Erythroblast (primary cell): ENCODE results near the gene LLCFC1.

Source experiments
- DNase-seq, 2 experiments: peaks; one replicate each; lab custom pipeline; 2025; lab: John Stamatoyannopoulos, UW
- GATA1 ChIP-seq: IDR thresholded peaks from 2 replicates; pipeline ENCODE4 v1.6.1; 2011; ENCODE audit warnings: low read depth, mild to moderate bottlenecking, control low read depth, low read length, moderate library complexity
- POLR2A ChIP-seq: IDR thresholded peaks from 2 replicates; pipeline ENCODE4 v1.6.1; 2011; ENCODE audit warnings: mild to moderate bottlenecking, low read length

The LLCFC1 gene

GRCh38 chr7:142942746-142943145, 3.5 kb downstream of the LLCFC1 start:
- no peak for TF ChIP-seq GATA1
- TF ChIP-seq POLR2A, result no peak
- DNase-seq, result no peak

- peak; percentile 12 to 32 for DNase-seq
Observed at GRCh38 chr7:142943706-142944268, 4.5 kb downstream of the LLCFC1 start.

GRCh38 chr7:142945001-142945400, 5.7 kb downstream of the LLCFC1 start:
- DNase-seq, result peak in 1 of 2 experiments; percentile 18
- TF ChIP-seq GATA1, result no peak
- TF ChIP-seq POLR2A, result peak; percentile 56

More at GRCh38 chr7:142943706-142944268, 4.5 kb downstream of the LLCFC1 start:
- peak; percentile 48 for TF ChIP-seq POLR2A
- no peak for TF ChIP-seq GATA1

GRCh38 chr7:142948603-142949002, 9.3 kb downstream of the LLCFC1 start:
- TF ChIP-seq GATA1 (no peak), POLR2A (no peak)
- no peak for DNase-seq

GRCh38 chr7:142950235-142950634, 11.0 kb downstream of the LLCFC1 start:
- DNase-seq, result no peak
- TF ChIP-seq POLR2A (no peak), GATA1 (no peak)

DNA sequence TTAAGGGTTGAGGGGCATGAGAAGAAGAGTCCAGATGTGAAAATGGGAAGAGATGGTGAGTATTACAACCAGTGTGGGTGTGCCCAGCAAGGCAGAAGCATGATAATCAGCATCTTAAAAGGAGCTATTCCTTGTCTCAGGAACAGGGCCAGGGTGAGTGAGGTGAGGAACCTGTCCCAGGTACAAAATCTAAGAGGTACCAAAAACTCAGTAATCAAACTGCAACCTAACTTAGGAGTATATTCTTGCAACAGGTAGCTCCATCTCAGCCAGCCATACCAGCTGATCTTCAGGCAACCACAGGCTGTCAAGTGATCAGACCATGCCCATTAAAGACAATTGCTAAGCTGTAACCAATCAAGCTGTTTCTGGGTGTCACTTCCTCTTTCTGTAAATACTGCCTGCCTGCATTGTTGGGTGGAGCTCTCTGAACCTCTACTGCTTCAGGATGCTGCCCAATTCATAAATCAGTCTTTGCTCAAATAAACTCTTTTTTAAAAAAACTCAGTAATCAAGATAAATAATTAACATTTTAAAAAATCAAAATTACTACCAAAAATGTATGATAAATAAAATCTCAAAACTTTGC, 15.5 kb downstream of the LLCFC1 start:
- no peak for TF ChIP-seq GATA1
- peak; percentile 17 for TF ChIP-seq POLR2A
- peak; percentile 15 to 48 for DNase-seq

DNA sequence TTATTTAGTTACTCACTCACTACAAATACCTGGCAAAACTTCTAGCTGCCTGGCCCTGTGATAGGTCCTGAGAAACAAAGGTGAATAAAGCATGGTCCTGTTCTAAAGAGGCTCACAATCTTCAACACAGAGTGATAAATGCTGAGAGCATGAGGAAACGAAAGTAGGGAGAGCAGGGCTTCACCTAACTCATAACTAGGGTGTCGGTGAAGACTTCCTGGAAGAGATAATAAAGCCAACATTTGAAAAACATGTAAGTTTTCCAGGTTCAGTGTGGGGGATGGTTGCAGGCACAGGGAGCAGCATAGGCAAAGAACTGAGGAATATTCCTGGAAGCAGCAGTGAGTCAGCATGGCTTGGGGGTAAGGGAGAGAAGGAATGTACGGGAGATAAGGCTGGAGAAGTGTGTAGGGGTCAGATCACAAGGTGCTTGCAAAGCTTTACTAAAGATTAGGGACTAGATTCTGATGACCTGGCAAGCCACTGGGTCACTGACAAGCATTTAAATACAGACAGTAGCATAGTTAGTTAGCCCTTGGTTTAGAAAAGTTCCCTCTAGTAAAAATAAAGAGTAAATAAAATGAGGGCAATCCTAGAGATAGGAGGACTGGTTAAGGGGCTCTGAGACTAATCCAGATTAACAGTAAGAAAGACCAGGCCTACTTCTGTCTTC, 17.8 kb downstream of the LLCFC1 start:
- TF ChIP-seq POLR2A (no peak), GATA1 (no peak)
- peak in 1 of 2 experiments; percentile 10 for DNase-seq

DNA sequence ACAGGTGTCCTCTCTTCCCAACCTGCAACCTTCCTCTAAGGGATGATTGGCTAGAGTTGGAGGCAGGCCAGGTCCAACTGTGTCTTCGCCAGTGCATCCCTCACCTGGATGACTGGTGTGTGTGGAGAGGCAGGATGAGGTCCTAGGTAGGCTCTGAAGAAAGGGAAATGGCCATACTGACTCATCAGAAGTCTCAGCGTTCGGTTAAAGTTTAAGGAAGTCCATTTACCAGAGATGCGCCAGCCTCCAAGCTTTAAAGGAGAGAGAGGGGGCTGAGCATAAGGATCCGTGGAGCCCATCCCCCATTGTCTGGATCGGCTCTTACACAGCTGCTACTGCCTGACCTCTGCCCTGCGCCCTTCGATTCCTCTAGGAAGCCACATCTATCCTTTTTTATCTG, 18.4 kb downstream of the LLCFC1 start:
- DNase-seq, result no peak
- no peak for TF ChIP-seq GATA1
- TF ChIP-seq POLR2A, result no peak

GRCh38 chr7:142959202-142959601, 19.9 kb downstream of the LLCFC1 start:
- TF ChIP-seq POLR2A, result no peak
- no peak for TF ChIP-seq GATA1
- DNase-seq, result no peak

GRCh38 chr7:142960955-142961512, 21.8 kb downstream of the LLCFC1 start:
- DNase-seq, result peak; percentile 34 to 50
- TF ChIP-seq POLR2A (no peak), GATA1 (no peak)

DNA sequence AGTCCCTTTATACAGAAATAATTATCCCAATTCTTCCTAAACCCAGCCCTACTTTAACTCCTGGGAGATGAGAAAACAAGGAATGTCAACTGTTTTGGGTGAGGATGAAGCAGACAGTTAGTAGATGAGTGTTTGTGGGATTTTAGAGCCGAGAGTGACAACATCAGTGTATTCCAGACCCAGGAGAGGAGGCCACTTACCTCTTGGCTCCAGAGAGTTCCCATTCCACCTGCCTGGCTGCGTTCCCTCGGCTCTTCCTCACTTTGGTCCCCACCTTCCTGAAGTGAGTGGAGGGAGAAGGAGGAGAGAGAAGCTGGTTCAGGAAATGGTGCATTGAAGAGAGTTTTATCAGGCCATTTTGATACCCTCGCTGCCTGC, 22.3 kb downstream of the LLCFC1 start:
- DNase-seq, result no peak
- TF ChIP-seq POLR2A, result no peak
- no peak for TF ChIP-seq GATA1

DNA sequence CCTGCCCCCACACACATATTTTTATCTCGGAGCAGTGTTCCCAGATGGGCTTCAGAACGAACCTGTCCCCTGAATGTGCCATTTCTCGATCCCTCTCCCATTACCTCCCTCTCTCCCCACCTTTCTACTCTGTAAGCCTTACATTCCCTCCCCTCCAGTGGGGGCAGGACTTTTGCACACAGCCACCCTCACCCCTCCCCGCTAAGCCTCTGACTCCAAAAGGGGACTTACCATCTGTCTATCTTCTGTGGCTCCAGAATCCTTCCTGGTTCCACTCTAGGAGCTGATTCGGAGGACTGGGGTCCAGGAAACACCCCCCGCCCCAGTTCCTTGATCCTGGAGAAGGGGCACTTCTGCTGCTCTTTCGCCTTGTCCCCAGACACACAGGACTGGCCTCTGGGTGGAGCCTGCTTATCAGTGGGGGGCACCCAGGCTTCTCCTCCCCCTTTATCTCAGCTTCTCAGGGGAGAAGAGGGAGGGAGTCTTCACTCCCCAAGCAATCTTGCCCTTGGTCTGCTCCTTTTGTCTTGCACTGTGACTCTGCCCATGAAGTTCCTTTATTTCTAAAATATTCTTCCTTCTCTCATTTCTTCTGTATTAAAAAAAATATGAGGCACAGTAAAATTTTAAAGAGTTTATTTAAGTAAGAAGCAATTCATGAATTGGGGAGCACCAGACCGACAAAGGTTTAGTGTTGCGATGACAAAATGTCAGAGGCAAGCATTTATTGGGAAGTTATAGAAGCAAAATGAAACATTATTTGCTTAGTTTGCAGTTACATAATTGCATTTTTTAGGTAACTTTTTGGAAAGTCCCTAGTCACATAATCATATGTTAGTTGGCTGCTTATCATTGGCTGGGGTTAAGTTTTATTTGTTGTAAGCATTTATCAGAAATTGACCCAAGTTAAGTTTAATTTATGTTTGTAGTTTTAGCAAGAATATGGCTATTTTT, 23.0 kb downstream of the LLCFC1 start, which contains the start of gene KEL:
TSS of gene KEL (minus strand) at position 391 of the 954 bp plus-strand sequence. CDS start at position 234, 157 bp downstream.
- TF ChIP-seq POLR2A (peak; percentile 88), GATA1 (peak; percentile 86)
- peak; percentile 91 to 95 for DNase-seq

DNA sequence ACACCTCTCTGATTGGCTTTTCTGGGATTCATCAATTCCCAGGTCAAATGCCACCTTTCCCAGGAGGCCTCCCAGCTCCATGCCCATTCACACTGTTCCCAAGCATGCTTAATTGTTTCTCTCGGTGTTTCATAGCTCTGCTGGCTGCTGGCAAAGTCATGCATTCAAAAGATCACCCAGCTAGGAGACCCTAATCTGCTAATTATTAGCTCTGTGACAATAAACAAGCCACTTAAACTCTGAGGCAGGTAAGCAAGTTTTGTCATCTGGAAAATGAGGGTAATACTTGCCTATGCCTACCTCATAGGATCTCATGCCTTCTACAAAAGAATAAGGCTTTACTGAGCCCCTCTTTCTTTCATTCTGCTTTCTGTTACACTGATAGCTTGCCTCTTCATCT, 23.7 kb downstream of the LLCFC1 start:
- TF ChIP-seq GATA1 (no peak), POLR2A (no peak)
- peak; percentile 24 to 43 for DNase-seq

DNA sequence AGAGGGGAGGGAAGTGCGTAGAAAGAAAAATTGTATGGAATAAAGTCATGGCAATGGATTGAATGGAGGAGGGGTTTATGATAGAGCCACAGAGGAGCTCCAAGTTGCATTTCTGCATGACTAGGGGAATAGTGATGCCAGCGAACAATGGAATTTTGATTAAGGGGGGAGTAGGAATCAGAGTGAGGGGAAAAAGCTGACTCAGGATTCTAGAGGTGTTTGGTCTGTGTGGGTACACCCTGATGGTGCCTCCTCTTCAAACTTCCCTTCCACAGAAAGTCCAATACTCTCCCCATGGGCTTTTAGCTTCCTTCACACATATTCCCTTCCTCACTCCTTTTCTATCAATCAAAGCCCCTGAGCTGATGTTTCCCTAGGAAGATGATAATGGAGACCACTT, 24.7 kb downstream of the LLCFC1 start:
- TF ChIP-seq POLR2A (no peak), GATA1 (no peak)
- no peak for DNase-seq
